WERI-Rb-1 (cell line): ENCODE measurements around the gene TMOD1.

Experiments used
- DNase-seq: peaks from one replicate; pipeline ENCODE4 v3.0.0-alpha.2; 2020
- H3K27ac ChIP-seq: fragments of 250-450 bp; sonication (Bioruptor Pico); 2 replicates; pipeline ENCODE4 v1.5.1; 2020; ENCODE audit warnings: mild to moderate bottlenecking, moderate library complexity
- H3K27me3 ChIP-seq: fragments of 250-450 bp; sonication (Bioruptor Pico); 2 replicates; pipeline ENCODE4 v1.5.1; 2021; ENCODE audit warnings: mild to moderate bottlenecking, low read depth, moderate library complexity; ENCODE audit not compliant: insufficient read depth, severe bottlenecking
- H3K36me3 ChIP-seq: fragments of 250-450 bp; sonication (Bioruptor Pico); 2 replicates; pipeline ENCODE4 v1.5.1; 2020; ENCODE audit warnings: mild to moderate bottlenecking, moderate library complexity
- H3K4me3 ChIP-seq: 2 replicates; pipeline ENCODE4 v1.5.1; 2011; ENCODE audit warnings: low read depth, mild to moderate bottlenecking, control low read depth, low read length
- H3K9me3 ChIP-seq: fragments of 250-450 bp; sonication (Bioruptor Pico); 2 replicates; pipeline ENCODE4 v1.5.1; 2021; ENCODE audit warnings: mild to moderate bottlenecking, moderate library complexity; ENCODE audit not compliant: severe bottlenecking
- TF ChIP-seq, protein P1 (sequence below): IDR thresholded peaks from 2 replicates; pipeline ENCODE4 v1.5.1; 2011; ENCODE audit warnings: low read depth, mild to moderate bottlenecking, control low read depth, inconsistent platforms, low read length

TMOD1 gene

GRCh38 chr9:97508852-97509251 lies 7.4 kb downstream of the TMOD1 start:
- no peaks in the 10 kb centered on the region for H3K27me3 ChIP-seq
- no peak overlapping the region for H3K4me3 ChIP-seq
- TF ChIP-seq, protein P1, sequence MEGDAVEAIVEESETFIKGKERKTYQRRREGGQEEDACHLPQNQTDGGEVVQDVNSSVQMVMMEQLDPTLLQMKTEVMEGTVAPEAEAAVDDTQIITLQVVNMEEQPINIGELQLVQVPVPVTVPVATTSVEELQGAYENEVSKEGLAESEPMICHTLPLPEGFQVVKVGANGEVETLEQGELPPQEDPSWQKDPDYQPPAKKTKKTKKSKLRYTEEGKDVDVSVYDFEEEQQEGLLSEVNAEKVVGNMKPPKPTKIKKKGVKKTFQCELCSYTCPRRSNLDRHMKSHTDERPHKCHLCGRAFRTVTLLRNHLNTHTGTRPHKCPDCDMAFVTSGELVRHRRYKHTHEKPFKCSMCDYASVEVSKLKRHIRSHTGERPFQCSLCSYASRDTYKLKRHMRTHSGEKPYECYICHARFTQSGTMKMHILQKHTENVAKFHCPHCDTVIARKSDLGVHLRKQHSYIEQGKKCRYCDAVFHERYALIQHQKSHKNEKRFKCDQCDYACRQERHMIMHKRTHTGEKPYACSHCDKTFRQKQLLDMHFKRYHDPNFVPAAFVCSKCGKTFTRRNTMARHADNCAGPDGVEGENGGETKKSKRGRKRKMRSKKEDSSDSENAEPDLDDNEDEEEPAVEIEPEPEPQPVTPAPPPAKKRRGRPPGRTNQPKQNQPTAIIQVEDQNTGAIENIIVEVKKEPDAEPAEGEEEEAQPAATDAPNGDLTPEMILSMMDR = no peak
- no peaks in the 10 kb centered on the region for H3K36me3 ChIP-seq
- no peak for DNase-seq
- no peaks in the 10 kb centered on the region for H3K9me3 ChIP-seq
- no peak overlapping the region for H3K27ac ChIP-seq

GRCh38 chr9:97510797-97511654 lies 9.6 kb downstream of the TMOD1 start:
- Histone ChIP-seq H3K27me3 (no peaks in the 10 kb centered on the region), H3K9me3 (no peaks in the 10 kb centered on the region), H3K27ac (no peak overlapping the region), H3K4me3 (no peak overlapping the region), H3K36me3 (no peaks in the 10 kb centered on the region)
- TF ChIP-seq, protein P1 = no peak
- no peak for DNase-seq

- no peak for DNase-seq
- TF ChIP-seq, protein P1 = no peak
- no peak overlapping the region for H3K4me3 ChIP-seq
- no peak overlapping the region for H3K27ac ChIP-seq
- no peaks in the 10 kb centered on the region for H3K27me3 ChIP-seq
- H3K36me3 ChIP-seq = no peaks in the 10 kb centered on the region
- H3K9me3 ChIP-seq = no peaks in the 10 kb centered on the region
These were observed 10.4 kb downstream of the TMOD1 start for GRCh38 chr9:97511655-97512427.

DNA sequence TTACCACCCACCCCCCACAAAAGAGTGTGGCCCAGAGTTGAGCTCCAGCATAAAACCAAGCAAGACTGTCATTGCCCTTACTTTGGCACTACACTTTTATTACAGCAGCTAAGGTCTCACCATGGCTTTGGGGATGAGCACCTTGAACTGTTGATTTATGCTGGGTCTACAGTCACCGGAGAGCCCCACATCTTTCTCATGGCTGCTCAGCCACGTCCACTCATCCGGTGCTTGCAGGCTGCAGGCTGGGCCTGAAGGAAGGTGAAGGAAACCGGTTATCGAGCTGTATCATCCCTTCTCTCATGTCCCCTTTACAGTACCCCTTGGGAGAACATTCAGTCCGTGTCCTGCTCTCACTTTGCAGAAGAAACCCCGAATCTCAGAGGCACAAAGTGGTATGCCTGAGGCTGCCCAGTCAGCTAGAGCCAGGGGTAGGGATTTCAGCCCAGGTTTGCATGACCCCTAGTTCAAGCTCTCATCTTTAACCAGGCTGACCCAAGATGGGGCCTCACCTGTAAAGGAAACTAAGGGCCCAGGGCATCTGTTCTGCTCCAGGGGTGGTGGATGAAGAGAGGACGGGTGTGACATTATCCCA lies 11.6 kb downstream of the TMOD1 start:
- H3K36me3 ChIP-seq = no peaks in the 10 kb centered on the region
- DNase-seq = no peak
- H3K27me3 ChIP-seq = no peaks in the 10 kb centered on the region
- H3K27ac ChIP-seq = no peak overlapping the region
- H3K9me3 ChIP-seq = no peaks in the 10 kb centered on the region
- TF ChIP-seq, protein P1 = no peak
- H3K4me3 ChIP-seq = no peak overlapping the region

DNA sequence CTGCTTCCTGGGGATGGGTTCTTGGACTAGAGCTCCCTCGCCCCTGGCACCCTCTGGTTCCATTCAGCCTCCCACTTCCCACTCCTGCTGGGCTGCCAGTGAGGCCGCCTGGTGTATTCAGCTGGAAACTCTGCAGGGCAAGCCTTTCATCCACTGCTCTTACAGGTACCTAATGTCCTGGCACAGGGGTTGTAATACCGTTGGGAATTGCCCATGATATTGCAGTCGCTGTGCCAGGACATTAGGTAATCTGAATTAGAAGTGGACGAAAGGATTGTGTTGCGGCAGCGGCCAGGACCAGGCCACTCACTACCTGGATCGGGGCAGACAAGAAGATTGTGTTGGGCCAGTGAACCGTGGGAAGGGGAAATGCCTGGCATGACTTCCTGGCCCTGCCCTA lies 13.1 kb downstream of the TMOD1 start:
- no peak overlapping the region for H3K27ac ChIP-seq
- no peak for DNase-seq
- TF ChIP-seq, protein P1 = no peak
- H3K27me3 ChIP-seq = no peaks in the 10 kb centered on the region
- H3K36me3 ChIP-seq = no peaks in the 10 kb centered on the region
- no peaks in the 10 kb centered on the region for H3K9me3 ChIP-seq
- H3K4me3 ChIP-seq = no peak overlapping the region
